Neutrophil (primary cell): ENCODE results near the gene TUFM.
"Not testable (repeated sequence)": the region's sequence is repeated elsewhere in the genome, so short reads cannot be mapped to it uniquely, and the experiment has no call there.

Experiments
- H3K27ac ChIP-seq: fragments of 200-600 bp; sonication (generic); 2 replicates; pipeline ENCODE4 v1.5.1; 2016; ENCODE audit warnings: mild to moderate bottlenecking, moderate library complexity
- H3K27me3 ChIP-seq: fragments of 200-600 bp; sonication (generic); 2 replicates; pipeline ENCODE4 v1.6.0; 2016; ENCODE audit warnings: mild to moderate bottlenecking
- H3K36me3 ChIP-seq: fragments of 200-600 bp; sonication (generic); 2 replicates; pipeline ENCODE4 v1.5.1; 2017
- H3K4me1 ChIP-seq, 2 experiments: fragments of 200-600 bp in 1 of 2; sonication (generic) in 1 of 2; 1 replicate in 1 of 2; 2 replicates in 1 of 2; pipeline versions ENCODE4 v1.5.1 to v1.6.1; 2013 to 2016; ENCODE audit warnings: low read depth in 1 of 2, low read length in 1 of 2, mild to moderate bottlenecking in 1 of 2, moderate library complexity in 1 of 2; ENCODE audit not compliant: control insufficient read depth in 1 of 2, insufficient read depth in 1 of 2
- H3K4me3 ChIP-seq, 2 experiments: fragments of 200-600 bp in 1 of 2; sonication (generic) in 1 of 2; 1 replicate in 1 of 2; 2 replicates in 1 of 2; pipeline ENCODE4 v1.5.1; 2013 to 2016; ENCODE audit warnings: low read depth in 1 of 2, low read length in 1 of 2, mild to moderate bottlenecking in 1 of 2, moderate library complexity in 1 of 2
- H3K9me3 ChIP-seq: fragments of 200-600 bp; sonication (generic); 2 replicates; pipeline ENCODE4 v1.5.1; 2016
- TF ChIP-seq, protein P1 (sequence below): fragments of 200-600 bp; sonication (generic); IDR thresholded peaks from 2 replicates; pipeline ENCODE4 v1.5.1; 2016; ENCODE audit warnings: antibody characterized with exemption

The TUFM gene

DNA sequence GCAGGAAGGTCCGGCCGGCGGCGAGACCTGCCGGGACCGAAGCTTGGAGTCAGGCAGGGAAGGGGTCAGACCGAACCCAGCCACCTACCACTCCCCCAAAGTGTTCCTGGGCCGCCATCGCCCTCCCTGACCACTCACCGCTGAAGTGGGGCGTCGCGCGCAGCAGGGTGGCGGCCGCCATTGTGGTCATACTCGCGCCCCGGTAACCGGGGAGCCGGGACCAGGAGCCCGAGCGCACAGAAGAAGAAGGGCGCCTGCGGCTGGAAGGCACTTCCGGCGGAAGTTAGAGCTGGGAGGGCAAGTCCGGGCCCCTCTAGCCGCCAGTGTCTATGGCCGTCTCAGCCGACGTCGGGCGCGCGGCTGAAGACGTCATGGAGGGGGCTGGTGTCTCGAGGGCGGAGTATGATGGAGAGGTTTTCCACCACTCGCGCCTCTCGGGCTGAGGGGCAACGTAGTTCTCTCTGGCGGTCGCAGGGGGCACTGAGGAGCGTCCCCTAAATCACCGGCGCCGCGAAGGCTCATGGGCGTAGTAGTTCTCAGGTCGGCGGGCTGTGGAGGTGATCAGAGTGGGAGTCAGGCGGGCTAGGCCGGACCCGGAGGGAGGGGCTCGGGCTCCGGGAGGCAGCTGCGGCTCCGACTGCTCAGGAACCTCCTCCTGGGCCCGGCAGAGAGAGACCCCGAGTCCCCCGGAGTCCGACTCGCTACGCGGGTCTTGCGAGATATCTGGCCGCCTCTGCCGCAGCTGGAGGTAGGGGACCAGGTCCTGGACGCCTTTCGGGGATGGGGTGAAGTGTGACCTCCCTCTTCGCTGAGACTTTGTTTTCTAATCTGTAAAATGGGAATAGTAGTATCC is at the start of gene TUFM:
TUFM (minus strand) TSS at position 269 of the 853 bp plus-strand sequence; CDS start at position 190, 79 bp downstream.
- Histone ChIP-seq H3K36me3 (peaks cover 40% of the 10 kb centered on the region), H3K4me1 (peaks cover 17 to 20% of the 10 kb centered on the region in 2 experiments), H3K27me3 (no peaks in the 10 kb centered on the region), H3K4me3 (peak within 1 kb of the TSS; percentile 90 to 93), H3K9me3 (no peaks in the 10 kb centered on the region), H3K27ac (peak within 1 kb of the TSS; percentile 83)
- TF ChIP-seq, protein P1, sequence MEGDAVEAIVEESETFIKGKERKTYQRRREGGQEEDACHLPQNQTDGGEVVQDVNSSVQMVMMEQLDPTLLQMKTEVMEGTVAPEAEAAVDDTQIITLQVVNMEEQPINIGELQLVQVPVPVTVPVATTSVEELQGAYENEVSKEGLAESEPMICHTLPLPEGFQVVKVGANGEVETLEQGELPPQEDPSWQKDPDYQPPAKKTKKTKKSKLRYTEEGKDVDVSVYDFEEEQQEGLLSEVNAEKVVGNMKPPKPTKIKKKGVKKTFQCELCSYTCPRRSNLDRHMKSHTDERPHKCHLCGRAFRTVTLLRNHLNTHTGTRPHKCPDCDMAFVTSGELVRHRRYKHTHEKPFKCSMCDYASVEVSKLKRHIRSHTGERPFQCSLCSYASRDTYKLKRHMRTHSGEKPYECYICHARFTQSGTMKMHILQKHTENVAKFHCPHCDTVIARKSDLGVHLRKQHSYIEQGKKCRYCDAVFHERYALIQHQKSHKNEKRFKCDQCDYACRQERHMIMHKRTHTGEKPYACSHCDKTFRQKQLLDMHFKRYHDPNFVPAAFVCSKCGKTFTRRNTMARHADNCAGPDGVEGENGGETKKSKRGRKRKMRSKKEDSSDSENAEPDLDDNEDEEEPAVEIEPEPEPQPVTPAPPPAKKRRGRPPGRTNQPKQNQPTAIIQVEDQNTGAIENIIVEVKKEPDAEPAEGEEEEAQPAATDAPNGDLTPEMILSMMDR: peak; percentile 70

DNA sequence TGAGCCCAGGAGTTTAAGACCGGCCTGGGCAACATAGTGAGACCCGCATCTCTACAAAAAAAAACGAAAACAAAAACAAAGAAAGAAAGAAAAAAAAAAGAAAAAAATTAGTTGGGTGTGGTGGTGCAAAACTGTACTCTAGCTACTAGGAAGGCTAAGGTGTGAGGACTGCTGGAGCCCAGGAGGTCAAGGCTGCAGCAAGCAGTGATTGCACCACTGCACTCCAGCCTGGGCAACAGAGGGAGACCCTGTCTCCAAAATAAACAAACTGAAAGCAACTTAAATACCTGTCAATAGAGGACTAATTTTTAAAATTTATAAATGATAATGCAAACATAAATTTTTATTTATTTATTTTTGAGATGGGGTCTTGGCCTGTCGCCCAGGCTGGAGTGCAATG is 49.5 kb upstream of the TUFM start:
- Histone ChIP-seq H3K27ac (no peak overlapping the region), H3K4me1 (no peaks in the 10 kb centered on the region)
- TF ChIP-seq, protein P1: no peak

DNA sequence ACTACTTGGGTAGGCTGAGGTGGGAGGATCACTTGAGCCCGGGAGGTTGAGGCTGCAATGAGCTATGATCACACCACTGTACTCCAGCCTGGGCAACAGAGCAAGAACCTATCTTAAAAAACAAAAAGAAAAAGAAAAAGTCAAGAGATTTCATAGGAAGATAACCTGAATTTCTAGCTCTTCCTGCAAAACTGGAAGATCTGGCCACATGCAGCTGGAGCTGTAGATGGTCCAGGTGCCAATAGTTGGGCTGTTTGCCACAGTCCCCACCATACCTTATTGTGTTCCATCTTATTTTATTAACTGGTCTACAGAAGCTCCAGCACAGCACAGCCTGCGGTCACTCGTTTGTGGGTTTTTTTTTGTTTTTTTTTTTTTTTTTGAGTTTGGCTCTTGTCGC is 47.1 kb upstream of the TUFM start:
- Histone ChIP-seq H3K27ac (no peak overlapping the region), H3K36me3 (no peaks in the 10 kb centered on the region), H3K9me3 (no peaks in the 10 kb centered on the region), H3K27me3 (no peaks in the 10 kb centered on the region), H3K4me1 (no peaks in the 10 kb centered on the region), H3K4me3 (no peak overlapping the region)
- TF ChIP-seq, protein P1: no peak

More for the DNA sequence above, 49.5 kb upstream of the TUFM start:
- H3K27me3 ChIP-seq: no peaks in the 10 kb centered on the region
- no peaks in the 10 kb centered on the region for H3K9me3 ChIP-seq
- H3K4me3 ChIP-seq: no peak overlapping the region
- no peaks in the 10 kb centered on the region for H3K36me3 ChIP-seq

DNA sequence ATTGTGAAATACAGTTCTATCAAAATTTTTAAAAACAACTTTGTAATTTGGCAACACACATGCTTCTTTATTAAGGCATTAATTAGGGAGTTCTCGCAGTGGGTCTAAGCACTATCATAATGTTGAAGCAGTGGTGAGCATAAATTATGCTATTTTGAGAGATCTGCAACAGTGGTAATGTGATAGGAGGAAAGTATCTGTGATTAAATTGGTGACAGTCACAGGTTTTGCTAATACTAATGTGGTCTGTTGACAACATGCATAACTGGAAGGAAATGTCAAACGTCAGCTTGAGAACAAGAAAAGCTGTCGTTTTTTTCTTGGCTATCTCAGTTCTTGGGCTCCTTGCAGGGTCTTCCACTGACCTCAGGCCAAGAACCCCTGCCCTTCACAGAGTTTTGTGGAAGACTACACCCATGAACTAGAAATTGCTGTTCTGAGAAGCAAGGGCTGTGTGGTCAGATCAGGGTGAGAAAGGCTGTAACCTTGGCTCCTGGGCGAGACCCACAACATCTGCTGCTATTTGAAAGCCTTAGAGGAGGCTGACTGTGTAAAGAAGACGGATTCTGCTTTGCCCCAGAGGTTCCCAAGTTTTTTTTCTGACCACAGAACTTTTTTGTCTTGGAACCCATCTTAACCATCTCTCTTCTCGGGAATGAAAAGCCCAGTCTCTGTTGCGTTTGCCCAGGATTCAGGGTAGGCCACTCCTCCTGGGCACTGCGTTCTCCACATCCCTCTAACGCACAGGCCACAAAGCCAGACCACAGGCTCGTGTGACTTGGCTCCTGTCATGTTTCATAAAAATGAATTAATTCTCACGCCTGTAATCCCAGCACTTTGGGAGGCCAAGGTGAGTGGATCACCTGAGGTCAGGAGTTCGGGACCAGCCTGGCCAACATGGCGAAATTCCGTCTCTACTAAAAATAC is 46.1 kb upstream of the TUFM start:
- TF ChIP-seq, protein P1: no peak
- Histone ChIP-seq H3K4me3 (no peak overlapping the region), H3K9me3 (no peaks in the 10 kb centered on the region), H3K4me1 (no peaks in the 10 kb centered on the region), H3K27ac (no peak overlapping the region), H3K27me3 (no peaks in the 10 kb centered on the region), H3K36me3 (no peaks in the 10 kb centered on the region)

DNA sequence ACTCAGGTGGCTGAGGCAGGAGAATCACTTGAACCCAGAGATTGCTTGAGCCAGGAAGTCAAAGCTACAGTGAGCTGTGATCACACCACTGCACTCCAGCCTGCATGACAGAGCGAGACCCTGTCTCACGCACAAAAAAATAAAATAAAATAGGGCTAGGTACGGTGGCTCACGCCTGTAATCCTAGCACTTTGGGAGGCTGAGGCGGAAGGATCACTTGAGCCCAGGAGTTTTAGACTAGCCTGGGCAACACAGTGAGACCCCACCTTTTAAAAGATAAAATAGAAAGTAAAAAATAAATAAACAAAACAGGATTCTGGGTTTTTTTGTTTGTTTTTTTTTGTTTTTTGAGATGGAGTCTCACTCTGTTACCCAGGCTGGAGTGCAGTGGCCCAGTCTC is 44.2 kb upstream of the TUFM start:
- not testable (repeated sequence) for H3K9me3 ChIP-seq, H3K4me1 ChIP-seq, H3K27ac ChIP-seq, H3K36me3 ChIP-seq, H3K4me3 ChIP-seq, H3K27me3 ChIP-seq
